SHP77 treated with DMSO at 0.1 percent for 48 hours (cell line): Measurements from ENCODE around the gene CC2D2A.
"Not testable (repeated sequence)": the region's sequence is repeated elsewhere in the genome, so short reads cannot be mapped to it uniquely, and the experiment has no call there.

Experiments used
- DNase-seq: peaks from one replicate; lab custom pipeline; 2025; lab: John Stamatoyannopoulos, UW

The CC2D2A gene

GRCh38 chr4:15516494-15516893, 46.8 kb downstream of the CC2D2A start:
- no peak for DNase-seq

GRCh38 chr4:15517681-15518080, 48.0 kb downstream of the CC2D2A start:
- not testable (repeated sequence) for DNase-seq

GRCh38 chr4:15521442-15522039, 51.9 kb downstream of the CC2D2A start:
- DNase-seq: no peak

GRCh38 chr4:15525080-15525479, 55.4 kb downstream of the CC2D2A start:
- DNase-seq: no peak

GRCh38 chr4:15526924-15527592, 57.4 kb downstream of the CC2D2A start:
- DNase-seq: no peak

GRCh38 chr4:15531792-15532191, 62.1 kb downstream of the CC2D2A start:
- DNase-seq: no peak

GRCh38 chr4:15533817-15534216, 64.1 kb downstream of the CC2D2A start:
- DNase-seq: no peak

GRCh38 chr4:15535599-15535998, 65.9 kb downstream of the CC2D2A start:
- no peak for DNase-seq

- DNase-seq: no peak
Observed at GRCh38 chr4:15536552-15537499, 67.1 kb downstream of the CC2D2A start.

GRCh38 chr4:15541941-15542340, 72.3 kb downstream of the CC2D2A start:
- DNase-seq: no peak

- no peak for DNase-seq
Observed at GRCh38 chr4:15542760-15543159, 73.1 kb downstream of the CC2D2A start.

- DNase-seq: no peak
Observed at GRCh38 chr4:15543537-15544247, 74.0 kb downstream of the CC2D2A start.

- DNase-seq: no peak
Observed at GRCh38 chr4:15544248-15544729, 74.6 kb downstream of the CC2D2A start.

- DNase-seq: no peak
Observed at GRCh38 chr4:15545371-15545770, 75.7 kb downstream of the CC2D2A start.

- DNase-seq: no peak
Observed at GRCh38 chr4:15547392-15547791, 77.7 kb downstream of the CC2D2A start.

GRCh38 chr4:15550491-15550890, 80.8 kb downstream of the CC2D2A start:
- no peak for DNase-seq

- DNase-seq: no peak
Observed at GRCh38 chr4:15551740-15552446, 82.2 kb downstream of the CC2D2A start.

- no peak for DNase-seq
Observed at GRCh38 chr4:15552557-15553362, 83.1 kb downstream of the CC2D2A start.

- DNase-seq: no peak
Observed at GRCh38 chr4:15556511-15557092, 86.9 kb downstream of the CC2D2A start.
